ENCODE data around the gene HSP90AB1.

GRCh38 chr6:44276667-44277640 is 30.1 kb downstream of the HSP90AB1 start:
- TF ChIP-seq CTCF (IDR thresholded peaks at IDR 0.05; ENCODE audit: low read depth, low read length) (no peak), EZH2phosphoT487 (IDR thresholded peaks at IDR 0.05; ENCODE audit: low read depth) (no peak)
